Stimulated activated memory B cell treated with anti-CD40 and anti-IgM and Interleukin-4, amounts not matched to agents 10 μg/mL and 1 μg/mL and 100 μg/mL, for 72 hours (primary cell): ENCODE results near the gene EVC2.

Experiments
- ATAC-seq: fragments of 150-1000 bp; cut with Tn5 transposase; 2 replicates; pipeline ENCODE4 v1.10.0; 2021
- H3K27ac Mint-ChIP-seq: one replicate; pipeline ENCODE4 v1.8.0; 2022; ENCODE audit warnings: mild to moderate bottlenecking, mixed read lengths
- H3K27me3 Mint-ChIP-seq: one replicate; pipeline ENCODE4 v1.8.0; 2022; ENCODE audit warnings: mixed read lengths
- H3K36me3 Mint-ChIP-seq: one replicate; pipeline ENCODE4 v1.8.0; 2022; ENCODE audit warnings: mixed read lengths
- H3K4me1 Mint-ChIP-seq: one replicate; pipeline ENCODE4 v1.8.0; 2022; ENCODE audit warnings: mixed read lengths
- H3K4me3 Mint-ChIP-seq: one replicate; pipeline ENCODE4 v1.8.0; 2022; ENCODE audit warnings: mild to moderate bottlenecking, moderate library complexity, mixed read lengths
- H3K9me3 Mint-ChIP-seq: one replicate; pipeline ENCODE4 v1.8.0; 2022; ENCODE audit warnings: mixed read lengths

EVC2 gene

GRCh38 chr4:5708449-5709206, at the start of gene EVC2:
Gene EVC2 (minus strand): TSS chr4:5708559. CDS start chr4:5708513, 46 bp downstream.
- Mint-ChIP-seq H3K27me3 (peaks cover 45% of the 10 kb centered on the region), H3K27ac (no peak within 1 kb of the TSS), H3K4me1 (peaks cover 6% of the 10 kb centered on the region)

DNA sequence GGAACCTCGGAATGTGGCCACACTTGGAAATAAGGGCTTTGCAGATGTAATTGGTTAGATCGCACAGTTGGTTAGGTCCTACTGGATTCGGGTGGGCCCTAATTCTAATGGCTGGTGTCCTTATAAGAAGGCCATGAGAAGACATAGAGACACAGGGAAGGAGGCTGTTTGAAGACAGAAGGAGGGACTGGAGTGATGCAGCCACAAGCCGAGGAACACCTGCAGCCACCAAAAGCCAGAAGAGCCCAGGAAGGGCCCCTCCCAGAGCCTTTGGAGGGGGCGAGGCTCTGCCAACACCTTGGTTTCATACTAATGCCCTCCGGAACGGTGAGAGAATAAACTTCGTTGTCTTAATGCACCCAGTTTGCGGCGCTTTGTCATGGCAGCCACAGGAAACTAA, 49.6 kb upstream of the EVC2 start:
- H3K27ac Mint-ChIP-seq, result no peak overlapping the region
- no peaks in the 10 kb centered on the region for H3K27me3 Mint-ChIP-seq
- H3K4me1 Mint-ChIP-seq, result no peaks in the 10 kb centered on the region
- H3K9me3 Mint-ChIP-seq, result no peaks in the 10 kb centered on the region
- no peak for ATAC-seq
- H3K4me3 Mint-ChIP-seq, result no peak overlapping the region
- no peaks in the 10 kb centered on the region for H3K36me3 Mint-ChIP-seq

More at GRCh38 chr4:5708449-5709206, at the start of gene EVC2:
- peaks cover 10% of the 10 kb centered on the region for H3K9me3 Mint-ChIP-seq
- H3K36me3 Mint-ChIP-seq, result no peaks in the 10 kb centered on the region
- no peak for ATAC-seq
- H3K4me3 Mint-ChIP-seq, result peak within 1 kb of the TSS; percentile 27

GRCh38 chr4:5757536-5757935, 49.2 kb upstream of the EVC2 start:
- no peak overlapping the region for H3K4me3 Mint-ChIP-seq
- no peak for ATAC-seq
- no peaks in the 10 kb centered on the region for H3K9me3 Mint-ChIP-seq
- H3K4me1 Mint-ChIP-seq, result no peaks in the 10 kb centered on the region
- no peak overlapping the region for H3K27ac Mint-ChIP-seq
- no peaks in the 10 kb centered on the region for H3K27me3 Mint-ChIP-seq
- H3K36me3 Mint-ChIP-seq, result no peaks in the 10 kb centered on the region

GRCh38 chr4:5757091-5757490, 48.7 kb upstream of the EVC2 start:
- H3K27ac Mint-ChIP-seq, result no peak overlapping the region
- no peak overlapping the region for H3K4me3 Mint-ChIP-seq
- no peaks in the 10 kb centered on the region for H3K9me3 Mint-ChIP-seq
- no peaks in the 10 kb centered on the region for H3K4me1 Mint-ChIP-seq
- H3K27me3 Mint-ChIP-seq, result no peaks in the 10 kb centered on the region
- H3K36me3 Mint-ChIP-seq, result no peaks in the 10 kb centered on the region
- no peak for ATAC-seq

DNA sequence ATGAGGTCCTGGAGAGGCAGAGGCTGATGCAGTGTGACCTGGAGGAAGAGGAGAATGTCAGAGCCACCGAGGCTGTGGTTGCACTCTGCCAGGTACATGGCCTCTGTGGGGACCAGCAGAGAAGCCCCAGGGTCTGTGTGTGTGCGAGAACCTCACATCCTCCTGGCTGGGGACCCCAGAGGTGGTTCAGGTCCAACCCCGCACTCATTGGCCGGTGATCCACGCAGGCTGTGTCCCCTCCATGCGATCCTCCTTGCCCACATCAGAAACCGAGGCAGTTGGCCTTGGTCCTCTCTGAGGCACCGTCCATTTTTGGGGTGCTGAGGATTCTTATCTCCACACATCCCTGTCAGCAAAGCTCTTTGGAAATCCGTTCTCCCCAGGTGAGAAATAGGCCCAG, 47.9 kb upstream of the EVC2 start:
- Mint-ChIP-seq H3K36me3 (no peaks in the 10 kb centered on the region), H3K4me1 (no peaks in the 10 kb centered on the region), H3K9me3 (no peaks in the 10 kb centered on the region), H3K4me3 (no peak overlapping the region), H3K27me3 (no peaks in the 10 kb centered on the region), H3K27ac (no peak overlapping the region)
- ATAC-seq, result no peak

GRCh38 chr4:5755679-5756078, 47.3 kb upstream of the EVC2 start:
- Mint-ChIP-seq H3K4me3 (no peak overlapping the region), H3K9me3 (no peaks in the 10 kb centered on the region), H3K27me3 (no peaks in the 10 kb centered on the region), H3K4me1 (no peaks in the 10 kb centered on the region), H3K27ac (no peak overlapping the region), H3K36me3 (no peaks in the 10 kb centered on the region)
- no peak for ATAC-seq

DNA sequence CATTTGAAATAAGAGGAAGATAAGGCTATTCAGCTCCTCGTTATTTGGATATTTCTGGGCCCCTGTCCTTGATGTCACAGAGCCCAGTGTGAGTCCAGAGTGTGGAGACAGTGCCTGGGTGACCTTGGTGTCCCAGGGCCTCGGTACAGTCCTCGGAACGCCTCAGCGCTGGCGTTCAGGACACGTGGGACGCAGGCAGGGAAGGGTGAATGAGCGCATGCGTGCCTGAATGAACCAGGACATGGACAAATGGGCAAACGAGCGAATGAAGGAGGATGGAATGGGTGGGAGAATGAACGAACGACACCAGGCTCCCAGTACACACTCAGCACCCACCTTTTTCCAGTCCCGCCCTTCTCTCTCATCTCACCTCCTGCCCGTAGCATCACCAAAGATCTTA, 46.8 kb upstream of the EVC2 start:
- H3K4me3 Mint-ChIP-seq, result no peak overlapping the region
- ATAC-seq, result no peak
- H3K36me3 Mint-ChIP-seq, result no peaks in the 10 kb centered on the region
- H3K4me1 Mint-ChIP-seq, result no peaks in the 10 kb centered on the region
- H3K27me3 Mint-ChIP-seq, result no peaks in the 10 kb centered on the region
- H3K27ac Mint-ChIP-seq, result no peak overlapping the region
- no peaks in the 10 kb centered on the region for H3K9me3 Mint-ChIP-seq

- H3K27ac Mint-ChIP-seq, result no peak overlapping the region
These were observed 46.1 kb upstream of the EVC2 start for GRCh38 chr4:5754529-5754881.

GRCh38 chr4:5753766-5754528, 45.6 kb upstream of the EVC2 start:
- H3K36me3 Mint-ChIP-seq, result no peaks in the 10 kb centered on the region
- ATAC-seq, result no peak
- H3K4me3 Mint-ChIP-seq, result no peak overlapping the region
- H3K27ac Mint-ChIP-seq, result no peak overlapping the region
- no peaks in the 10 kb centered on the region for H3K27me3 Mint-ChIP-seq
- H3K9me3 Mint-ChIP-seq, result no peaks in the 10 kb centered on the region
- H3K4me1 Mint-ChIP-seq, result no peaks in the 10 kb centered on the region

More at GRCh38 chr4:5754529-5754881, 46.1 kb upstream of the EVC2 start:
- no peaks in the 10 kb centered on the region for H3K9me3 Mint-ChIP-seq
- ATAC-seq, result no peak
- H3K27me3 Mint-ChIP-seq, result no peaks in the 10 kb centered on the region
- no peak overlapping the region for H3K4me3 Mint-ChIP-seq
- H3K4me1 Mint-ChIP-seq, result no peaks in the 10 kb centered on the region
- no peaks in the 10 kb centered on the region for H3K36me3 Mint-ChIP-seq

GRCh38 chr4:5753366-5753765, 45.0 kb upstream of the EVC2 start:
- H3K36me3 Mint-ChIP-seq, result no peaks in the 10 kb centered on the region
- no peaks in the 10 kb centered on the region for H3K27me3 Mint-ChIP-seq
- no peak for ATAC-seq
- H3K4me3 Mint-ChIP-seq, result no peak overlapping the region
- no peaks in the 10 kb centered on the region for H3K4me1 Mint-ChIP-seq
- H3K27ac Mint-ChIP-seq, result no peak overlapping the region
- H3K9me3 Mint-ChIP-seq, result peaks cover 4% of the 10 kb centered on the region

DNA sequence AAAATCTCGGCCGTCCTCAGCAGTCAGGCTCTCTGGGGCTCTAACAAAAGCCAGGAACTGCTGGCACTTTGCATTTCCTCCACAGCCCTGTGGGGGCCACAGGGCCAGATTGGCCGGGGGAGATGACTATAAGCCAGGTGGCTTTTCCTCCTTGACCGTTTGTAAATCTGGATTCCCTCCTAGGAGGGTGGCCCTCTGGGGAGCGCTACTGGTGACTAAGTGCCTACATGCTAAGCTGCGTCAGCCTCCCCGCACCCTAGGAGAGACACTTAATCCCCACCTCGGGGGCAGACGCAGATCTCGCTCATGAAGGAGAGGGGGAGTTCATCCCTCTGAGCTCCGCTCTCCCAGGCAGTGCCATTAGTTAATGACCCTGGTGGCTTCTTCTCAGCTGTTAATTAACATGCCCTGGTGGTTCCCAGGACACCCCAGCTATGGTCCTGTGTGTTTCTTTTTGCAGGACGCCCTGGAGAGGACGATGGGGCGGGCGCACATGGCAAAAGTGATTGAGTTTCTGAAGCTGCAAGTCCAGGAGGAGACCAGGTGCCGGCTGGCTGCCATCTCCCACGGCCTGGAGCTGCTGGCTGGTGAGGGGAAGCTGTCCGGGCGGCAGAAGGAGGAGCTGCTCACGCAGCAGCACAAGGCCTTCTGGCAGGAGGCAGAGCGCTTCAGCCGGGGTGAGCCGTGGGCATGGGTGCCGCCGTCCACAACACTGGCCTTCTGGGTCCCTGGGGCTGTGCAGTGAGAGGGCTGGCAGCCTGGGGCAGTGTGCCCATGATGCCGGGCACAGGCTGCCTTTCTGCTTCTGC, 44.2 kb upstream of the EVC2 start:
- H3K4me1 Mint-ChIP-seq, result no peaks in the 10 kb centered on the region
- no peak overlapping the region for H3K4me3 Mint-ChIP-seq
- no peak for ATAC-seq
- H3K9me3 Mint-ChIP-seq, result peaks cover 5% of the 10 kb centered on the region
- H3K27ac Mint-ChIP-seq, result no peak overlapping the region
- H3K27me3 Mint-ChIP-seq, result no peaks in the 10 kb centered on the region
- H3K36me3 Mint-ChIP-seq, result no peaks in the 10 kb centered on the region

DNA sequence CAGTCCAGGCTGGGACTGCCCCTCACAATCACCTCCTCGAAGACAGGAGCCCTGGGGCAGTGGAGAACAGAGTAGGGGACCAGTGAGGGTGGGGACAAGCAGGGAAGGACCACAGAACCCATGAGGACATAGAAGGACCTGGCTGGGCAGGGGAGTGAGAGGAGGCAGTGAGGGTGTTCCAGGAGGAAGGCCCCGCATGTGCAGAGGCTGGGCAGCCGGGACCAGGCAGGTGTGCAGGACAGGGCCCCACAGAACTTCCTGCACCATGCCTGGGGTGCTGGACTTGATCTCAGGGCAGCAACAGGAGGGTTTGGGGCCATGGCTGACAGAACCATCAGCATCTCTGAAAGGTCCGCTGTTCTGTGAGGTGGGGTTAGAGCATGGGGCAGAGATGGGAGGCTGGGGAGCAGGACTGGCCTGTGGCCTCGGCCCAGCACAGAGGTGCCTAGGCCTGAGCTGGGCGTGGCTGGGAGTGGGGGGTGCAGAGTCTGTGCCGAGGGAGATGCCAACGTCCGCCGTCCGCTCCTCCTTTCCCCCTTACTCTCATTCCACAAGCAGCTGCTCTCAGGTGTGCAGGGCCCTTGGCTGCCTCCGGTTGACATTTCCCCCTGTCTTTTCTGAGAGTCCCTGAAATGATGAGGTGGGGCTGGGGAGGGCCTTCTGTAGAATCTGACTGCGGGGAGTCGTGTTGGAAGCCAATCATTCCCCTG, 43.5 kb upstream of the EVC2 start:
- H3K27me3 Mint-ChIP-seq, result no peaks in the 10 kb centered on the region
- H3K9me3 Mint-ChIP-seq, result peaks cover 5% of the 10 kb centered on the region
- H3K4me3 Mint-ChIP-seq, result no peak overlapping the region
- H3K27ac Mint-ChIP-seq, result no peak overlapping the region
- H3K36me3 Mint-ChIP-seq, result no peaks in the 10 kb centered on the region
- H3K4me1 Mint-ChIP-seq, result no peaks in the 10 kb centered on the region
- no peak for ATAC-seq

GRCh38 chr4:5750946-5751665, 42.7 kb upstream of the EVC2 start:
- no peaks in the 10 kb centered on the region for H3K27me3 Mint-ChIP-seq
- H3K36me3 Mint-ChIP-seq, result no peaks in the 10 kb centered on the region
- no peak overlapping the region for H3K27ac Mint-ChIP-seq
- no peak for ATAC-seq
- H3K9me3 Mint-ChIP-seq, result peaks cover 8% of the 10 kb centered on the region
- no peak overlapping the region for H3K4me3 Mint-ChIP-seq
- no peaks in the 10 kb centered on the region for H3K4me1 Mint-ChIP-seq

- no peak overlapping the region for H3K27ac Mint-ChIP-seq
- H3K4me3 Mint-ChIP-seq, result no peak overlapping the region
- H3K4me1 Mint-ChIP-seq, result no peaks in the 10 kb centered on the region
- H3K36me3 Mint-ChIP-seq, result no peaks in the 10 kb centered on the region
- no peak for ATAC-seq
- H3K27me3 Mint-ChIP-seq, result no peaks in the 10 kb centered on the region
- H3K9me3 Mint-ChIP-seq, result peaks cover 8% of the 10 kb centered on the region
These were observed 41.9 kb upstream of the EVC2 start for GRCh38 chr4:5750052-5750945.
